ENCODE measurements around the gene TBL2. TPM values are rescaled to one million over a fixed set of nuclear protein-coding genes. Genes with fewer than 3 reads are reported as not detected.

Gene TBL2
- total and polyA plus RNA-seq, 7 donors: 5.4 to 29.6 (median 25.2) TPM

DNA sequence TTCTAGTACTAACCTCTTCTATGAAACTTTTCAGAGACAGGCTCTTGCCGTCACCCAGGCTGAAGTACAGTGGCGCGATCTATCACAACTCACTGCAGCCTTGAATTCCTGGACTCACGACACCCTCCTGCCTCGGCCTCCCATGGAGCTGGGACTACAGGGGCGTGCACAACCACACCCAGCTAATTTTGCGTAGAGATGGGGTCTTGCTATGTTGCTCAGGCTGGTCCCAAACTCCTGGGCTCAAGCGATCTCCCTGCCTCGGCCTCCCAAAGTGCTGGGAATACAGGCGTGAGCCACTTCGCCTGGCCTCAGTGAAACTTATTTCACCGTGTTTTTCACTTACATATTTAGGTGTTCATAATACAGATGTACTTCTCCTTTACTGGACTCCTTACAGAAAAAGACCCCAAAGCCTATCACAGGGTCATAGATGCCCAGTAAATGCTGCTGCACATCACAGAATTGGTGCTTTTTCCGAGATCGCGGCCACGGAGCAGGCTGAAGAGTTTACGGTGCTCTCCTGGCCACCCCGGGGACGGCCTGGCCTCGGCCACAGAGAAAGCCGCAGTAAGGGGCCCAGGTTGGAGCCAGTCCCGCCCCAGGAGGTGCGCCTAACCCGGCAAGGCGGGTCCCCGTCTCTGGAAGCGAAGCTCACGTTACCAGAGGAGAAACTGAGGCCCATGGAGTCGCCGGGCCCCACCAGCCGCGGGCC lies 595 bp downstream of the TBL2 start:
- WGBS, 2 donors: 4 to 12% methylated on average over 32 of the region's 32 CpGs
- Histone ChIP-seq H3K4me3 (peak overlapping the region; percentile 63 to 88 (median 85)), H3K27me3 (no peaks in the 10 kb centered on the region), H3K36me3 (peaks cover 16 to 29% (median 21%) of the 10 kb centered on the region in 4 donors), H3K9me3 (no peaks in the 10 kb centered on the region), H3K27ac (peak overlapping the region; percentile 85 to 95 (median 93)), H3K4me1 (peaks cover 0 to 35% (median 23%) of the 10 kb centered on the region in 4 donors)
- intact Hi-C loops (cut with DNase I): loop anchor here (1.0 to 2.0 kb wide), 4 partner anchors 20 to 597 kb away; partner anchors contain the start of genes ABHD11, BAZ1B, BCL7B and EIF4H
- DNase-seq: no peak
- TF ChIP-seq EP300 (IDR thresholded peaks at IDR 0.05) (no peak), POLR2A (IDR thresholded peaks at IDR 0.05) (no peak), POLR2AphosphoS5 (IDR thresholded peaks at IDR 0.05) (no peak)
- TF ChIP-seq, protein P1, sequence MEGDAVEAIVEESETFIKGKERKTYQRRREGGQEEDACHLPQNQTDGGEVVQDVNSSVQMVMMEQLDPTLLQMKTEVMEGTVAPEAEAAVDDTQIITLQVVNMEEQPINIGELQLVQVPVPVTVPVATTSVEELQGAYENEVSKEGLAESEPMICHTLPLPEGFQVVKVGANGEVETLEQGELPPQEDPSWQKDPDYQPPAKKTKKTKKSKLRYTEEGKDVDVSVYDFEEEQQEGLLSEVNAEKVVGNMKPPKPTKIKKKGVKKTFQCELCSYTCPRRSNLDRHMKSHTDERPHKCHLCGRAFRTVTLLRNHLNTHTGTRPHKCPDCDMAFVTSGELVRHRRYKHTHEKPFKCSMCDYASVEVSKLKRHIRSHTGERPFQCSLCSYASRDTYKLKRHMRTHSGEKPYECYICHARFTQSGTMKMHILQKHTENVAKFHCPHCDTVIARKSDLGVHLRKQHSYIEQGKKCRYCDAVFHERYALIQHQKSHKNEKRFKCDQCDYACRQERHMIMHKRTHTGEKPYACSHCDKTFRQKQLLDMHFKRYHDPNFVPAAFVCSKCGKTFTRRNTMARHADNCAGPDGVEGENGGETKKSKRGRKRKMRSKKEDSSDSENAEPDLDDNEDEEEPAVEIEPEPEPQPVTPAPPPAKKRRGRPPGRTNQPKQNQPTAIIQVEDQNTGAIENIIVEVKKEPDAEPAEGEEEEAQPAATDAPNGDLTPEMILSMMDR (IDR thresholded peaks at IDR 0.05): no peak

DNA sequence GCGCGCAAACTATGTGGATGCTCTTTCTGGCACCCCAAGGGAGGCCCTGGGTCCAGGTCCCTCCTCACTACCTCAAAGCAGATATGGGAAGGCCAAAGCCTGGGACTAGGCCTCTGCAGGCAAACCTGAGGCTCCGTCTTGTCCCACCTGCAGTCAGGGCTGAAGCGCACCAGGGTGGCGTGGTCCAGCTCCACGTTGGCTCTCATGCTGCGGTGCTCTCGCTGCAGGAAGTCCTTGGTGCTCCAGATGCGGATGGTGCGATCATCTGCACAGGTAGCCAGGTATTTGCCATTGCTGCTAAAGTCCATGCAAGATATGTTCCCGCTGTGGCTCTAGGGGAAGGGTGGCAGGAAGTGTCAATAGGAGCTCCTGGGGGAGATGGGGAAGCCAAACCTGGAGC lies 4.6 kb downstream of the TBL2 start:
- H3K4me1 ChIP-seq: peaks cover 0 to 24% (median 19%) of the 10 kb centered on the region in 4 donors
- DNase-seq: no peak
- H3K27ac ChIP-seq: no peak overlapping the region
- intact Hi-C loops (cut with DNase I): no loop called here
- peaks cover 39 to 69% (median 56%) of the 10 kb centered on the region in 4 donors for H3K36me3 ChIP-seq
- H3K4me3 ChIP-seq: no peak overlapping the region
- no peaks in the 10 kb centered on the region for H3K9me3 ChIP-seq
- H3K27me3 ChIP-seq: no peaks in the 10 kb centered on the region
- WGBS, 2 donors: 97% methylated on average over 11 of the region's 11 CpGs
- TF ChIP-seq POLR2A (IDR thresholded peaks at IDR 0.05) (no peak), EP300 (IDR thresholded peaks at IDR 0.05) (no peak), POLR2AphosphoS5 (IDR thresholded peaks at IDR 0.05) (no peak)
- TF ChIP-seq, protein P1 (IDR thresholded peaks at IDR 0.05): no peak

DNA sequence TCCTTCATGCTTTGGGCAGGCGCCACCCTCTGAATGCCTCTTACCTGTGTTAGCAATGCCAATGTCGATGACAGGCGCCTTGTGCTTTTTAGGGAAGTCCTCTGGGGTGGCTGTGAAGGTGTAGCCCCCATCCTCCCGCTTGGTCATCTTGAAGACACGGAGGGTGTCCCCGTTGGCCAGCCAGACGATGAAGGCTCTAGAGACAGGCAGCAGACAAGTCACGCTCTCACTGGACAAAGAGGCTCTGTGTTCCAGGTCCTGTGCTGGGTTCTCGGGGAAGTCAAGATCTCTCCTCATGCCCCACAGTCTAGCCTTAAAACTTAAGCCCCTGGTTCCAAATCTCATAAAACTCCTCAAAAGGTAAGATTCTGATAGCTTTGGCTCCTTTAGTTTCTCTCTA lies 5.1 kb downstream of the TBL2 start:
- WGBS, 2 donors: 96% methylated on average over 9 of the region's 9 CpGs
- H3K36me3 ChIP-seq: peaks cover 39 to 69% (median 56%) of the 10 kb centered on the region in 4 donors
- intact Hi-C loops (cut with DNase I): no loop called here

DNA sequence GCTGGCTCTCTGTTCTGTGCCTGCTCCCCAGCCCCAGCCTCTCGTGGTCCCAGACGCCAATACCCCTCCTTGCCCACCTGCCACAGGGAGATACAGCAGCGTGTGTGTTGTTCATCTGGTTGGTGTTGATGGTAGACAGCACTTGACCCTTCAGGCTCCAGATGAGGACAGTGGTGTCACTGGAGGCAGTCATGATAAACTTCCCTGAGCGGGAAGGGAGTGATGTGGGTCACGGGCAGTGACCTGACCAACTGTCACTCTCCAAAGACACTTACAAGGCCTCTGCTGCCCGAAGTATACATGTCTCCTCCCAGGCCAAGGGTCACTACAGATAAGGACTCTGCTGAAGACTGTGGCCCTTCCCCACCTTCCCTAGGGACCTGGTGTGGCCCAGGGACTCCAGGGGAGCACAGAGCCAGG lies 5.6 kb downstream of the TBL2 start:
- 71 to 87% methylated on average over 6 of the region's 6 CpGs for WGBS, 2 donors
- intact Hi-C loops (cut with DNase I): no loop called here
- no peak overlapping the region for H3K27ac ChIP-seq
- DNase-seq: no peak
- TF ChIP-seq POLR2A (IDR thresholded peaks at IDR 0.05) (no peak), EP300 (IDR thresholded peaks at IDR 0.05) (no peak), POLR2AphosphoS5 (IDR thresholded peaks at IDR 0.05) (no peak)
- TF ChIP-seq, protein P1 (IDR thresholded peaks at IDR 0.05): no peak
- no peaks in the 10 kb centered on the region for H3K9me3 ChIP-seq
- H3K4me1 ChIP-seq: peaks cover 0 to 23% (median 18%) of the 10 kb centered on the region in 4 donors
- peaks cover 39 to 69% (median 56%) of the 10 kb centered on the region in 4 donors for H3K36me3 ChIP-seq
- H3K27me3 ChIP-seq: no peaks in the 10 kb centered on the region
- no peak overlapping the region for H3K4me3 ChIP-seq

More for the DNA sequence above, 5.1 kb downstream of the TBL2 start:
- Histone ChIP-seq H3K9me3 (no peaks in the 10 kb centered on the region), H3K4me1 (peaks cover 0 to 24% (median 19%) of the 10 kb centered on the region in 4 donors), H3K4me3 (no peak overlapping the region), H3K27me3 (no peaks in the 10 kb centered on the region), H3K27ac (no peak overlapping the region)
- TF ChIP-seq, protein P1 (IDR thresholded peaks at IDR 0.05): no peak
- no peak for TF ChIP-seq POLR2AphosphoS5 (IDR thresholded peaks at IDR 0.05)
- TF ChIP-seq POLR2A (IDR thresholded peaks at IDR 0.05): no peak
- no peak for TF ChIP-seq EP300 (IDR thresholded peaks at IDR 0.05)
- DNase-seq: no peak
